Glomerular visceral epithelial cell (primary cell): Measurements from ENCODE around the gene PLD1.
"Not testable (repeated sequence)": the region's sequence is repeated elsewhere in the genome, so short reads cannot be mapped to it uniquely, and the experiment has no call there.

Experiments used
- DNase-seq: peaks from one replicate; pipeline ENCODE4 v3.0.0-alpha.2; 2016; ENCODE audit errors: extremely low spot score

PLD1 gene

GRCh38 chr3:171564748-171565480 lies 245.4 kb downstream of the PLD1 start:
- DNase-seq: no peak

DNA sequence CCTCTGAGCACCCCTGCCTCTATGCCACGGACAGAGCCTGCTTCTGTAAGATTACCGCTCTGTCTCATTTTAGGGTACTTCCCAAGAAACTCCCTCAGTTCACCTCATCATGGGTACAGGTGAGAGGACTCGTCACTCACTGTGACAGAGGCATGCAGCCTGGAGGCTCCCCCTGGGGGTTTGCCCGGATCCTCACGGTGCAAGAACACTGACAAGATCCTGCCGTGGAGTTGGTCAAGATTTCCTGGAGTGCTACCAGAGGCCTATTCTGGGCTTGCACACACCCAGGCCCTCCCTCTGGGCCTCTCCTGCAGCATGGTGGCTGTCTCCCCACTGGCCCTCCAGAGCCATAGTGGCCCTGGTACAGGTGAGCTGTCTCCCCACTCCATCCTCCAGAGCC lies 247.0 kb downstream of the PLD1 start:
- DNase-seq: no peak

DNA sequence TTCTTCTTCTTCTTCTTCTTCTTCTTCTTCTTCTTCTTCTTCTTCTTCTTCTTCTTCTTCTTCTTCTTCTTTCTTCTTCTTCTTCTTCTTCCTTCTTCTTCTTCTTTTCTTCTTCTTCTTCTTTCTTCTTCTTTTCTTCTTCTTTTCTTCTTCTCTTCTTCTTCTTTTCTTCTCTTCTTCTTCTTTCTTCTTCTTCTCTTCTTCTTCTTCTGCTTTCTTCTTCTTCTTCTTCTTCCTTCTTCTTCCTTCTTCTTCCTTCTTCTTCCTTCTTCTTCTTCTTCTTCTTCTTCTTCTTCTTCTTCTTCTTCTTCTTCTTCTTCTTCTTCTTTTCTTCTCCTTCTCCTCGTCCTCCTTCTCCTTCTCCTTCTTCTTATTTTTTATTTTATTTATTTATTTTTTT lies 247.8 kb downstream of the PLD1 start:
- DNase-seq: not testable (repeated sequence)

DNA sequence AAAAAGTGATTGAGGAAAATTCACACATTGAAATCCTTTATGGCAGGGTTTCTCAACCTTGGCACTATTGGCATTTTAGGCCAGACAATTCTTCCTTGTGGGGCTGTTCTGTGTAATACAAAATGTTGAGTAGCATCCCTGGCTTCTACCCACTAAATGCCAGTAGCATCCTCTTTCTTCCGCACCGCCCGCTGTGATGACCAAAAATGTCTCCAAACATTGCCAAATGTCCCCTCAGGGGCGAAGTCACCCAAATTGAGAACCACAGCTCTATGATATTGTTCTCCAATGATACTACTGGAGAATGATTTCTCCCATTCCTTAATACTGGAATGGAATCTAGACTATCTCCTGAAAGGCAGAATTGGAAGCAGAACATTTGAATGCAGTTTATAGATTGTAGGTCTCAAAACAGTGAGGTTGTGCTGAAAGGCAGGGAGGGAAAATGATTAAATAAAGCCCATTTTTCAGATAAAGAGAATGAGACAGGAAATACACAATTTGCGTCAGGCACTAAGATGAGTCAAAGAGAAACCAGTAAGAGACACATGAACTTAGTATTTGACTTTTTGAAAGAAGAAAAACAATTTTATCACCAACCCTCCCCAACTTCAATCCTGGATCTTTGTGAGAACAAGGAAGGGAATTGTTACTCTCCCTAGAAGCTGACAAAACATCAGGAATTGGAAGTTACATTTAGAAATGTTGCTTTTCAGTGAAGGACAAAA lies 248.5 kb downstream of the PLD1 start:
- no peak for DNase-seq

DNA sequence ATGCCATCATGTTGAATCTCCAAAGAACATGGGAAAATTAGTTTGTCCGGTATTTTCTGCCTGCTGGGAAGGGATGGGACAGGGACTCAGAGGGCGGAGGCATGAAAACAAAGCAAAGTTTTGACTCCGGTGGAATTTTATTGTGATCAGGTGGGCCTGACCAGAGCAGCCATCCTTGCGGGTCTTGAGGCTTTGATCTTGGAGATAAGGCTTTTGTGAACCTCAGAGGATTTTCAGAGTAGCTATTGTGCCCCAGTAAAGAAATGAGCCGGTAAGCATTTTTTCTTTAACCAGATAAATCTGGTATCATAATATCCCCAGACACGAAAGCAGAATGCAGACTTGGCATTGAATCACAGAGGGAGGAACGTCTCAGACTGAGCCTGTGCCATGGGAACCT lies 250.7 kb downstream of the PLD1 start:
- DNase-seq: no peak

DNA sequence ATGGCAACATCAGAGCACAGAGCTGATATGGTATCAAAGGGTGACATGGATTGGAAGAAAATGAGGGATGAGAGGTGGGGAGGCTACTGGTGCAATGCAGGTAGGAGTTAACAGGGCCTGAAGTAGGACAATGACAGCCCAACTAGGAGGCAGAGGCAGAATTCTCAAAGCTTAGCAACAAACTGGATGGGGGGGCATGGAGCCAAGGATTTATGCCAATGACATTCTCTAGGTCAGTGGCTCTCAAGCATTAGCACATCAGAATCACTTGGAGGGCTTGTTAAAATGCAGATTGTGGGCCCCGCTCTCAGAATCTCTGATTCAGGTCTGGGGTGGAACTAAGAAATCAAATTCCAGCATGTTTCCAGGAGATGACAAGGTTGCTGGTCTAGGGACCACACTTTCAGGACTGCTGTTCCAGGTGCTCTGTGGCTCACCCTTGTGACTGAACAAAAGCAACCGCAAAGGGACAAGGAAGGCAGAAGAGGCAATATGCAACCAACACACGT lies 252.0 kb downstream of the PLD1 start:
- no peak for DNase-seq

DNA sequence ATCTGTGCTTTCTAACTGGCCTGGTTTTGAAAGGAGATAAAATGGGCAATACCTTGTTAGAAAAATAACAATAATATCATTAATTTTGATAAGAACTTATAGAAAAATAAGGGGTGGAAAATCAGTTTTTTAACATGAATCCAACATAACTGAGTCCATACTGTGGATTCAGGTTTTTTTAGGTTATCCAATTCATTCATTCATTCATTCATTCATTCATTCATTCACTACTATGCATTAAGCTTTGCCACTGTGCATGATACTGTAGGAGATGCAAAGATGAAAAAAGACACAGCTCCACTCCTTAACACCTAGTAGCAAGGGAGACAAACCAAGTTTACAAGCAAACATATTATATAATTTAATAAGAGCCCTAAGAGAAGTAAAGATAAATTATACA lies 253.1 kb downstream of the PLD1 start:
- no peak for DNase-seq

DNA sequence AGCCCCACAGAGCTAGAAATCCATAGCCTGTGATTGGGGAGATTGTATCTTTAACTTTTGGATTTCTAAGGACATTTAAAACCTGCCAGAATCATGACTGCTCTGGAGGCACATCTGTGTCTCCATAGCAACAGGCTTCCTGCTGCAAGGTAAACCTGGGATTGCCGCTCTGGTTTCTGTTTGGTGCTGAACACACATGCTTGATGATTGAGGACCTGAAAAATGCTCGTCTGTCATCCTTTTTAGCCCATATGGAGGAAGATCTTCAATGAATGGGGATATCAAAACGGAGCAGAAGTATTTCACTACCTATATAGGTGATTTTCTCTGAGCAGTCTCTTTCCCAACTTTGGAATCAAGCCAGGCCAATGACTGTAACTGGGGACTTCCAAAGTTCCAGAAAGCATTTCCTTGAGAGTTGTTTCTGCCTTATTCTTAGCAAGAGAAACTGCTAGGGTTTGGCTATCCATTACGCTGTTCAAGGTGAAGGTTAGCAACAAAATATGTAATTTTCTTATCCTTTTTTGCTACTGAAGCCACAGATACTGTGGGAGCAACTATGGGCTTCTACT lies 253.6 kb downstream of the PLD1 start:
- peak; percentile 30 for DNase-seq

GRCh38 chr3:171556148-171556547 lies 254.1 kb downstream of the PLD1 start:
- no peak for DNase-seq

DNA sequence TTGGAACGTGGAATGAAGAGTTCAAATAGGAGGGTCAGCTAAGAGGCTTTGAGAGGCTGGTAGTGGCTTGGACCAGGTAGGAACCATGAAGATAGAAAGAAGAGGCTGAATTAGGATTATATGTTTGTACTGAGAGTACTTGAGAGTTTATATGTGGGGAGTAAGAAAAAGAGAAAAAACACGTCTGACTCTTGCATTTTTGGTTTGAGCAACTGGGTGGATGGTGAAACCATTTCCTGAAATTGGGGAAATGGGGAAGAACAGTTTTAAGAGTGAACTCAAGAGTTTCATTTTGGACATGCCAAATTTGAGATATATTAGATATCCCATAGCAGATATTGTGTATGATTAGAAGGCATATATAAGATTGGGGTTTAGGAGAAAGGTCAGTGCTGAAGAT lies 257.2 kb downstream of the PLD1 start:
- no peak for DNase-seq

GRCh38 chr3:171552531-171552930 lies 257.8 kb downstream of the PLD1 start:
- DNase-seq: no peak

- no peak for DNase-seq
These were observed 259.0 kb downstream of the PLD1 start for GRCh38 chr3:171551296-171551695.
